Stimulated activated CD8-positive, alpha-beta memory T cell treated with anti-CD3 and anti-CD28 coated beads, Interleukin-4, amount 100 ng/mL, for 48 hours (primary cell): ENCODE results near the gene KRT35.

ENCODE experiments used
- DNase-seq: peaks from one replicate; pipeline ENCODE4 v3.0.0-alpha.2; 2020

The KRT35 gene

DNA sequence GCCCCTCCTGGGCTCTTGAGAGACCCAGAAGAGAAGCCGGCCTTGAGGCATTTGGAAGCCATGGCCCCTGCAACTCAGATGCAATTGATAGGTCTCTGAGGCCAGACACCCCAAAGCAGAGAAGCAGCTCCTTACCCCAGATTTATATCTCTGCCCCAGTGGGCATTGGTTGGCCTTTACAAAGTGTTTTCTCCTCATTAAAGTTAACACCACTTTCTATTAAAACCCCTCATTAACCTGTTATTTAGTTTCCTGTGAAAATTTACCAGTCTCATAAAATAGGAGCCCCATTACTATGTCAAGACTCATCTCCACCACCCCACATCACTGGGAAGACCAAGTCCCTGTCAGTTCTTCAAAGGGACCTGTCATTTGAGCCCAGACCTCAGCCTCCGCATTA, at the start of gene KRT35:
Gene KRT35 (minus strand): TSS at position 116 of the 400 bp plus-strand sequence. CDS start 54 bp downstream, at position 62.
- DNase-seq: no peak

GRCh38 chr17:41530062-41531048, 49.4 kb upstream of the KRT35 start:
- no peak for DNase-seq

- no peak for DNase-seq
These were observed 48.6 kb upstream of the KRT35 start for GRCh38 chr17:41529491-41529915.

GRCh38 chr17:41528959-41529353, 48.0 kb upstream of the KRT35 start:
- no peak for DNase-seq

GRCh38 chr17:41527063-41528023, 46.4 kb upstream of the KRT35 start:
- no peak for DNase-seq

DNA sequence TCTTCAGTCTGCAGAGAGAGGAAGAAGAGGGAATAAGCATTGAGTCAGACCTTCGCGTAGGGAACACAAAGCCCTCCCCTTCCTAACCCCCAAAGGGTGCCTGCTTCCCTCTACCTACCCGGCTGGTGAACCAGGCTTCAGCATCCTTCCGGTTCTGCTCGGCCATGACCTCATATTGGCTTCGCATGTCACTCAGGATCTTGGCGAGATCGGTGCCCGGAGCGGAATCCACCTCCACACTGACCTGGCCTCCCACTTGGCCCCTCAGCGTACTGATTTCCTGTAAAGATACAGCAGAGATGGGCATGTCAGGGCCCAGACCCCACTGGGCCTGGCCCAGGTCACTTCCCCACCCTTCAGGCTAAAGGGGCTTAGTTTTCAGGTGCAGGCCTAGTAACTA, 43.3 kb upstream of the KRT35 start:
- DNase-seq: no peak

- no peak for DNase-seq
These were observed 42.8 kb upstream of the KRT35 start for GRCh38 chr17:41523787-41524186.

GRCh38 chr17:41523225-41523593, 42.3 kb upstream of the KRT35 start:
- DNase-seq: no peak

DNA sequence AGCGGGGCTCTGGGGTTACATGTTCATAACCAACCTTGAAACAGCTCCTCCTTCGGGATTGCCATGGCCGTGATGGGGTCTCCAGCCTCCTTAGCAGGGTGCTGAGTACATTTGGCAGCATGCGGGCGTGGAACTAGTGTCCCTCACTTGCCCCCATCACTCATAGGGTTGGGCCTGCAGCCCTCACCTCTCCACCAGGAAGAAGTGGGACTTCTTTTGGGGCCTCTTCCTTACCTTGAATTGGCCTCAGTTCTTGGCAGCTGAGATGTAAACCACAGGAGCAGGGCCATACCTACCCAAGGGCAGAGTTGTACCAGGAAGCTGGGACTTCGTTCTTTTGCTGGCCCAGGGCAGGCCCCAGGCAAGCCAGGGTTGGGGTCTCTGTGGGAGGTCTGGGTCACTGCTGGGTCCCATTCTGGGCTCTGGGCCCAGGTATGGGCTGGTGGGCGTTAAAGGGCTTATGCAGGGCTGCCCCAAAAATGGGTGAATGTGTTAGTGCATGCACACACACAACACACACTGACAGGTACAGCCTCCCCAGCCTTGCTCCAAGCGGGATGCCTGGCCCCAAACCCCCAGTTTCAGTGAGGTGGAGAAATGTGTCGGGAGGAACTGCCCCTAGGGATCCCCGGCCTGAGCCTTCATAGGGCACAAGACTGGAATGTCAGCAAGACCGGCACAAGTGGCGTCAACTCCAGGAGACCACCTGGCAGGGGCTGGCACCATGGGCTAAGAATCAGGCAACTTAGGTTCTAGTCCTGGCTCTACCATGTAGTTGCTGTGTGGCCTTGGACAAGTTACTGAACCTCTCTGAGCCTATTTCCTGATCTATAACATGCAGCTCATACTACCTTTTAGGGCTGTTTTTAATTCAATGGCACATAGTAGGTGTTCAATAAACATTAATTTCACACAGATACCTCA, 41.6 kb upstream of the KRT35 start:
- DNase-seq: no peak

GRCh38 chr17:41521574-41522261, 40.8 kb upstream of the KRT35 start:
- no peak for DNase-seq

DNA sequence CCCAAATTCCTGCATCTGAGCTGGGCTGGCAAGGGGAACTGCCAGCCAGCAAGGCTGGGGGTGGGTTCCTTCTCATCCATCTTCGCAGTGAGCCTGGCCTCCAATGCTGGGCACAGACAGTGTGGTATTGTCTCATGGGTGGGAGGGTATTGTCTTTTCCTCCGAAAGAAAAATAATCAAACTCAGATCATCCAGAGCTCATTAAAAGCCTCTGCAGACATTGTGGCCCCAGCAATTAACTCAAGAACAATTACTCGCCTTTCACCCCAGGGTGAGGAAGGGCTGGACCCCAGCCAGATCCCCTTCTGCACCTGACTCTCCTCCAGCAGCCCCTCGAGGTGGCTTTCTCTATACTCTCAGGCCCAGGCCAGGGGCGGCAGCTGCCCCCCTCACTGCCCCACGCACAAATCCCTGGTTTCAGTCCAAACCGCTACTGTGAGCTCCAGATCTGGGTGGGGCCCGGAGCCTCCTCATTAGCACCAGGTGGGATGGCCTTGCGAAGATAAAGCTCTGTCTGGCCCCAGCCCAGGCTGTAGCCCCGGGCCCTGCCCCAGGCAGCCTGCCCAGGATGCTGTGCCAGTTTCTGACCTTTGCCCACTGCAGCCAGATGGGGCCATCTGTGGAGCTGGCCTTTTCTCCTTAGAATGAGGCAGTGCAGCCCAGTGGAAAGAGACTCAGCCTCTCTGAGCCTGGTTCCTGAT, 40.0 kb upstream of the KRT35 start:
- no peak for DNase-seq

DNA sequence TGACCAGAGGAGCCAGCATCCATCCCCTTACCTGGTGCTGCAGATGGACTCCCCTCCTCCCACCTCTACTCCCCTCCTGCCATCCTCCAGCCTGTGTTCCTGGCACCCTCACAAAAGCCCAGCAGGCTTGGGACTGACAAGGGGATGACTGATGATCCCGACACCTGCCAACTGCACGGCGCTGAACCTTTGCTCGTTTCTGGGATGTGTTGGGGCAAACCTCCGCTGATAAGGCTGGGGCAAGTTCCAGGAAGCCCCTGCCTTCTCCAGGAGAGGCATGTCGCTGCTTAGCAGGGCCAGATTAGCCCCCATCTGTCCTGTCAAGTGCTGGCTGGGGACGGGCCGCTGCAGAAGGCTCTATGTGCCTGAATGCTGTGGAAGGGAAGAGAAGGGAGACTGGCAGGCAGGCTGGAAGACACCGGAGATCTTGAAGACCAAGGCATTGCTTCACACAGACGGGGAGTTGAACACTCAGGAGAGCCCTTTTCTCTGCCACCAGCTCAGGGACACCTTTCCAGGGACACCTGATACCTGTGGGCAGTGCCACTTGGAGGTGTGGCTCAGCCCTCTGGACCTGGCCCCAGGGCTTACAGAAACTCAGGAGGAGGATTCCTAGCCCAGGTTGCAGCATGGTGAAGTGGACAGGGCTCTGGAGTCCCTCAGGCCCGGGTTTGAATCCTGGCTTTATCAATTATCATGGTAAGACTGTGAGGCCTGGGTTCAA, 38.7 kb upstream of the KRT35 start:
- no peak for DNase-seq

DNA sequence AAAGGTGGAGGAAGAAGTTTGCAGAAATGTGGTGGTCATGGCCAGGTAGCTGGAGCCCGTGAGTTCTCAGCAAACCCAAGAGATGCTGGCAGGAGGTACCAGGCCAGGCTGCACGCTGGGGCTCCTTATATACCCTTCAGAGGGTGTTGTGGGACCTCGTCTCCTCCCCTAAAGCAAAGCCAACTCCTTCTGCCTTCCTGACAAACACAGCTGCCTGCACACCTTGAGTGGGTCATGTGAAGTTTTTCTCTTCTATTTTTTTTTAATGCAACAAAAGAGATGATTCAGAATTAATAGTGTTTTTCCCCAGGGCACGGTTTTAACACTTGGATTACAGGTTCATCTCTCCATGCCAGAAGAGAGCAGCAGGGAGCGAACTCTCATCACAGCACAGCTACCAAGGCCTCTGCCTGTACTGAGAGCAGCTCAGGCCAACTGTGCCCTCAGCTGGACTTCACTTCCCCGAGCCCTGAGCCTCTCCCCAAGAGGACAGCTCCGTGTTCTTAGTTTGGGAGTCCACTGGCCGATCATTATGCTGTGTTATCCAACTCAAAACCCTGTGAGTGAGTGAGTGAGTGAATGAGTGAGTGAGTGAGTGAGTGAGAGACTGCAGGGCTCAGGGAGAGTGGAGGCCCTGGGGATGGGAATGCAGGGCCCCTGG, 38.0 kb upstream of the KRT35 start, which contains the start of gene KRT15:
Gene KRT15 (minus strand): TSS at position 102 of the 661 bp plus-strand sequence. CDS start 63 bp downstream, at position 39.
- DNase-seq: no peak

- no peak for DNase-seq
These were observed 37.1 kb upstream of the KRT35 start for GRCh38 chr17:41518031-41518430.

- no peak for DNase-seq
These were observed 35.9 kb upstream of the KRT35 start for GRCh38 chr17:41516830-41517283.

DNA sequence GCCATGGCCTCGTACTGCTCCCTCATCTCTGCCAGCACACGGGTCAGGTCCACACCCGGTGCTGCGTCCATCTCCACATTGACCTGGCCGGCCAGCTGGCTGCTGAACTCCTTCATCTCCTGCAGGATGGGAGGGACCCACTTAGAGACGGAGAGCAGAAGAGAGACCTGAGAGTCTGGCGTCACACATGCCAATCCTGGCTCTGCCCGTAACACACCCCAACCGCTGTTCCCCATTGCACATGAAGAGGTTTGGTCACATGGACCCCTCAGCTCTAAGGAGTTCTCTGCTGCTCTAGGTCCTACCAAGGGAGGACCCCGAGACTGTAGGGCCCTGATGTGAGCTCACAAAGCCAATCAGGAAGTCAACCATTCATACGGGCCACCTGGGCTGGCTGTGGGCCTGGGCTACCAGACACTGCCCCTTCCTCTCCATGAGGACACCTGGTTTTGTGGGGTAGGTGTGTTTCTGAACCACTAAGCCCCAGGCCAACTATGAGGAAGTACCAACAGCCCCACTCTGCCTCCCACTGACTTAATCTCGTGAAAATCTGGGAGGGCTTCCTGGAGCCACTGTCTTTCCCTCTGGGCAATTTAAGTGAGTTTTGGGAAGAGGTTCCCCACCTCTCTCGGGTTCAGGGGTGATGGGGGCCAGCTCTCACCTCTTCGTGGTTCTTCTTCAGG, 35.3 kb upstream of the KRT35 start:
- no peak for DNase-seq

- DNase-seq: no peak
These were observed 32.2 kb upstream of the KRT35 start for GRCh38 chr17:41513168-41513547.

GRCh38 chr17:41512546-41513167, 31.7 kb upstream of the KRT35 start:
- DNase-seq: no peak
